HG03097 (cell line): ENCODE data around the gene SPTLC3.

Source experiments
- ATAC-seq: cut with Tn5 transposase; IDR thresholded peaks from one replicate; pipeline ENCODE4 v1.9.1; 2021; ENCODE audit not compliant: unreplicated experiment, low FRiP score

The SPTLC3 gene

GRCh38 chr20:13173201-13173600, 164.4 kb downstream of the SPTLC3 start:
- ATAC-seq, result no peak

- ATAC-seq, result no peak
These were observed 165.6 kb downstream of the SPTLC3 start for GRCh38 chr20:13174402-13174801.

- no peak for ATAC-seq
These were observed 172.5 kb downstream of the SPTLC3 start for GRCh38 chr20:13180986-13181889.

- no peak for ATAC-seq
These were observed 174.2 kb downstream of the SPTLC3 start for GRCh38 chr20:13183005-13183404.

- ATAC-seq, result no peak
These were observed 177.4 kb downstream of the SPTLC3 start for GRCh38 chr20:13186043-13186774.

- ATAC-seq, result no peak
These were observed 179.1 kb downstream of the SPTLC3 start for GRCh38 chr20:13187899-13188298.

GRCh38 chr20:13199279-13199678, 190.5 kb downstream of the SPTLC3 start:
- ATAC-seq, result no peak

GRCh38 chr20:13200767-13201500, 192.2 kb downstream of the SPTLC3 start:
- no peak for ATAC-seq

- ATAC-seq, result no peak
These were observed 193.8 kb downstream of the SPTLC3 start for GRCh38 chr20:13202565-13202964.

GRCh38 chr20:13205425-13205824, 196.7 kb downstream of the SPTLC3 start:
- ATAC-seq, result no peak

- no peak for ATAC-seq
These were observed 197.2 kb downstream of the SPTLC3 start for GRCh38 chr20:13205848-13206434.

- no peak for ATAC-seq
These were observed 198.2 kb downstream of the SPTLC3 start for GRCh38 chr20:13207016-13207415.

- no peak for ATAC-seq
These were observed 203.3 kb downstream of the SPTLC3 start for GRCh38 chr20:13211956-13212618.

- ATAC-seq, result no peak
These were observed 204.0 kb downstream of the SPTLC3 start for GRCh38 chr20:13212750-13213149.

- ATAC-seq, result no peak
These were observed 204.6 kb downstream of the SPTLC3 start for GRCh38 chr20:13213335-13213734.

GRCh38 chr20:13216533-13216932, 207.8 kb downstream of the SPTLC3 start:
- no peak for ATAC-seq
